ENCODE data around the gene APPBP2.

Gene APPBP2

GRCh38 chr17:60457148-60457547 is 68.9 kb downstream of the APPBP2 start:
- DNase-seq (ENCODE audit: extremely low read depth, low read depth): no peak
- no peak overlapping the region for H3K4me3 ChIP-seq (replicated peaks; ENCODE audit: low read depth, low read length)
- TF ChIP-seq CTCF (IDR thresholded peaks at IDR 0.05; ENCODE audit: low read depth, low read length, missing control alignments): no peak

- DNase-seq (ENCODE audit: extremely low read depth, low read depth): no peak
- TF ChIP-seq CTCF (IDR thresholded peaks at IDR 0.05; ENCODE audit: low read depth, low read length, missing control alignments): no peak
- no peak overlapping the region for H3K4me3 ChIP-seq (replicated peaks; ENCODE audit: low read depth, low read length)
These were observed 70.7 kb downstream of the APPBP2 start for GRCh38 chr17:60455378-60455777.

GRCh38 chr17:60451965-60452364 is 74.1 kb downstream of the APPBP2 start:
- no peak for TF ChIP-seq CTCF (IDR thresholded peaks at IDR 0.05; ENCODE audit: low read depth, low read length, missing control alignments)
- DNase-seq (ENCODE audit: extremely low read depth, low read depth): no peak
- H3K4me3 ChIP-seq (replicated peaks; ENCODE audit: low read depth, low read length): no peak overlapping the region

- no peak overlapping the region for H3K4me3 ChIP-seq (replicated peaks; ENCODE audit: low read depth, low read length)
- no peak for DNase-seq (ENCODE audit: extremely low read depth, low read depth)
- no peak for TF ChIP-seq CTCF (IDR thresholded peaks at IDR 0.05; ENCODE audit: low read depth, low read length, missing control alignments)
These were observed 75.0 kb downstream of the APPBP2 start for GRCh38 chr17:60451071-60451470.

- TF ChIP-seq CTCF (IDR thresholded peaks at IDR 0.05; ENCODE audit: low read depth, low read length, missing control alignments): no peak
- DNase-seq (ENCODE audit: extremely low read depth, low read depth): no peak
These were observed 78.7 kb downstream of the APPBP2 start for GRCh38 chr17:60447375-60447774.

GRCh38 chr17:60445144-60445543 is 80.9 kb downstream of the APPBP2 start:
- TF ChIP-seq CTCF (IDR thresholded peaks at IDR 0.05; ENCODE audit: low read depth, low read length, missing control alignments): no peak
- DNase-seq (ENCODE audit: extremely low read depth, low read depth): no peak
- H3K4me3 ChIP-seq (replicated peaks; ENCODE audit: low read depth, low read length): no peak overlapping the region

More at GRCh38 chr17:60447375-60447774, 78.7 kb downstream of the APPBP2 start:
- H3K4me3 ChIP-seq (replicated peaks; ENCODE audit: low read depth, low read length): no peak overlapping the region

GRCh38 chr17:60443713-60444112 is 82.3 kb downstream of the APPBP2 start:
- DNase-seq (ENCODE audit: extremely low read depth, low read depth): no peak
- no peak for TF ChIP-seq CTCF (IDR thresholded peaks at IDR 0.05; ENCODE audit: low read depth, low read length, missing control alignments)
- no peak overlapping the region for H3K4me3 ChIP-seq (replicated peaks; ENCODE audit: low read depth, low read length)
